Liver (tissue), 9 donors: ENCODE results near the gene TGFBR3. TPM values are rescaled to one million over a fixed set of nuclear protein-coding genes. Genes with fewer than 3 reads are reported as not detected.

Experiments
- DNase-seq: peaks from one replicate; pipeline ENCODE4 v3.0.0-alpha.2; 2017; ENCODE audit warnings: low spot score
- H3K27ac ChIP-seq, 2 donors: one replicate each; pipeline ENCODE4 v1.7.0; 2013; ENCODE audit warnings: inconsistent platforms in 2 of 2, low read length in 2 of 2, control low read depth in 1 of 2, low read depth in 1 of 2, mild to moderate bottlenecking in 1 of 2
- H3K27me3 ChIP-seq, 4 donors: one replicate each; pipeline versions ENCODE4 v1.6.1 to v1.7.0; 2013; ENCODE audit warnings: low read length in 3 of 4, inconsistent platforms in 1 of 4, mild to moderate bottlenecking in 1 of 4, moderate library complexity in 1 of 4; ENCODE audit not compliant: control insufficient read depth in 4 of 4, insufficient read depth in 4 of 4
- H3K36me3 ChIP-seq, 4 donors: one replicate each; pipeline versions ENCODE4 v1.6.1 to v1.7.0; 2013; ENCODE audit warnings: low read length in 3 of 4, mild to moderate bottlenecking in 3 of 4, low read depth in 1 of 4, moderate library complexity in 1 of 4; ENCODE audit not compliant: control insufficient read depth in 4 of 4, insufficient read depth in 3 of 4
- H3K4me1 ChIP-seq, 4 donors: one replicate each; pipeline versions ENCODE4 v1.6.1 to v1.7.0; 2013; ENCODE audit warnings: low read length in 3 of 4, mild to moderate bottlenecking in 3 of 4, moderate library complexity in 1 of 4; ENCODE audit not compliant: control insufficient read depth in 4 of 4, insufficient read depth in 4 of 4
- H3K4me3 ChIP-seq, 3 donors: one replicate each; pipeline versions ENCODE4 v1.6.1 to v1.7.0; 2013; ENCODE audit warnings: low read length in 3 of 3, control low read depth in 1 of 3, low read depth in 1 of 3, mild to moderate bottlenecking in 1 of 3
- H3K9ac ChIP-seq, 2 donors: one replicate each; pipeline ENCODE4 v1.7.0; 2013; ENCODE audit warnings: low read length in 2 of 2, mild to moderate bottlenecking in 2 of 2, moderate library complexity in 2 of 2, control low read depth in 1 of 2, low read depth in 1 of 2
- H3K9me3 ChIP-seq, 4 donors: one replicate each; pipeline versions ENCODE4 v1.6.1 to v1.7.0; 2013; ENCODE audit warnings: low read length in 3 of 4; ENCODE audit not compliant: control insufficient read depth in 4 of 4
- EGR1 ChIP-seq, 2 donors: IDR thresholded peaks; 2 replicates each; pipeline ENCODE4 v1.6.1; 2016 to 2018; ENCODE audit warnings: antibody characterized with exemption in 2 of 2, low read depth in 2 of 2
- FOXA1 ChIP-seq: IDR thresholded peaks from 2 replicates; pipeline ENCODE4 v1.6.1; 2016; ENCODE audit warnings: antibody characterized with exemption
- FOXA2 ChIP-seq: IDR thresholded peaks from 2 replicates; pipeline ENCODE4 v1.6.1; 2016; ENCODE audit warnings: antibody characterized with exemption
- HNF4A ChIP-seq, 2 donors: conservative IDR thresholded peaks; 2 replicates each; pipeline ENCODE4 v1.6.1; 2016; ENCODE audit warnings: antibody characterized with exemption in 2 of 2, mild to moderate bottlenecking in 2 of 2
- HNF4G ChIP-seq: IDR thresholded peaks from 2 replicates; pipeline ENCODE4 v1.6.1; 2016; ENCODE audit warnings: antibody characterized with exemption
- MAX ChIP-seq: IDR thresholded peaks from 2 replicates; pipeline ENCODE4 v1.6.1; 2016; ENCODE audit warnings: antibody characterized with exemption
- NR2F2 ChIP-seq: IDR thresholded peaks from 2 replicates; pipeline ENCODE4 v1.6.1; 2016; ENCODE audit warnings: antibody characterized with exemption
- RAD21 ChIP-seq, 2 donors: IDR thresholded peaks; 2 replicates each; pipeline ENCODE4 v1.6.1; 2016; ENCODE audit warnings: antibody characterized with exemption in 2 of 2, mild to moderate bottlenecking in 2 of 2
- SP1 ChIP-seq: IDR thresholded peaks from 2 replicates; pipeline ENCODE4 v1.6.1; 2018; ENCODE audit warnings: antibody characterized with exemption, mild to moderate bottlenecking
- TAF1 ChIP-seq: conservative IDR thresholded peaks from 2 replicates; pipeline ENCODE4 v1.6.1; 2016; ENCODE audit warnings: antibody characterized with exemption, mild to moderate bottlenecking
- YY1 ChIP-seq: IDR thresholded peaks from 2 replicates; pipeline ENCODE4 v1.6.1; 2016; ENCODE audit warnings: antibody characterized with exemption, mild to moderate bottlenecking
- WGBS: extraction: QIAGEN DNeasy Blood & Tissue Kit; methylation state at CpG from one replicate; pipeline ENCODE4 v1.1.7; 2013; 5-methylcytosine and 5-hydroxymethylcytosine counted together
- polyA plus RNA-seq, 2 donors: library from polyadenylated mRNA; stranded (reverse) in 1 of 2; unstranded in 1 of 2; fragments of 200-250 nt in 1 of 2; fragments of >200 nt in 1 of 2; fragmentation: Nextera tagmentation in 1 of 2; extraction: Ambion mirVana in 1 of 2; gene quantifications; one replicate each; pipeline versions ENCODE4 v1.2.1 to v1.2.3, GENCODE V29; 2013 to 2015
- total RNA-seq, 2 donors: library from RNA; depleted of rRNA; stranded (reverse); fragments of >200 nt; gene quantifications; one replicate each; pipeline ENCODE4 v1.2.3, GENCODE V29; 2014
- TF ChIP-seq, protein P1 (sequence below): fragments of 150-350 bp; IDR thresholded peaks from 2 replicates; pipeline ENCODE4 v1.5.1; 2017; ENCODE audit warnings: improper control_type of control experiment, low read depth, low read length; ENCODE audit not compliant: missing input control
- TF ChIP-seq, protein P2 (sequence below): IDR thresholded peaks from 2 replicates; pipeline ENCODE4 v1.6.1; 2016; ENCODE audit warnings: antibody characterized with exemption, mild to moderate bottlenecking
- TF ChIP-seq, protein P3 (sequence below): IDR thresholded peaks from 2 replicates; pipeline ENCODE4 v1.6.1; 2016; ENCODE audit warnings: antibody characterized with exemption
- TF ChIP-seq, protein P4 (sequence below): IDR thresholded peaks from 2 replicates; pipeline ENCODE4 v1.6.1; 2016; ENCODE audit warnings: antibody characterized with exemption
- donor health status: healthy.
- donor health status: healthy.
- donor health status: healthy.
- donor health status: healthy.
- donor health status: healthy.

TGFBR3 gene
- total and polyA plus RNA-seq, 4 donors = 6.1 to 19.3 (median 9.9) TPM

GRCh38 chr1:91814448-91814847, 71.5 kb downstream of the TGFBR3 start:
- TF ChIP-seq, protein P1, sequence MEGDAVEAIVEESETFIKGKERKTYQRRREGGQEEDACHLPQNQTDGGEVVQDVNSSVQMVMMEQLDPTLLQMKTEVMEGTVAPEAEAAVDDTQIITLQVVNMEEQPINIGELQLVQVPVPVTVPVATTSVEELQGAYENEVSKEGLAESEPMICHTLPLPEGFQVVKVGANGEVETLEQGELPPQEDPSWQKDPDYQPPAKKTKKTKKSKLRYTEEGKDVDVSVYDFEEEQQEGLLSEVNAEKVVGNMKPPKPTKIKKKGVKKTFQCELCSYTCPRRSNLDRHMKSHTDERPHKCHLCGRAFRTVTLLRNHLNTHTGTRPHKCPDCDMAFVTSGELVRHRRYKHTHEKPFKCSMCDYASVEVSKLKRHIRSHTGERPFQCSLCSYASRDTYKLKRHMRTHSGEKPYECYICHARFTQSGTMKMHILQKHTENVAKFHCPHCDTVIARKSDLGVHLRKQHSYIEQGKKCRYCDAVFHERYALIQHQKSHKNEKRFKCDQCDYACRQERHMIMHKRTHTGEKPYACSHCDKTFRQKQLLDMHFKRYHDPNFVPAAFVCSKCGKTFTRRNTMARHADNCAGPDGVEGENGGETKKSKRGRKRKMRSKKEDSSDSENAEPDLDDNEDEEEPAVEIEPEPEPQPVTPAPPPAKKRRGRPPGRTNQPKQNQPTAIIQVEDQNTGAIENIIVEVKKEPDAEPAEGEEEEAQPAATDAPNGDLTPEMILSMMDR = no peak
- TF ChIP-seq SP1 (no peak), RAD21 (IDR thresholded peaks at IDR 0.05) (no peak), YY1 (no peak), EGR1 (IDR thresholded peaks at IDR 0.05; ENCODE audit: low read depth in 2 of 2) (no peak), MAX (no peak), HNF4A (conservative IDR thresholded peaks at IDR 0.05) (no peak)
- TF ChIP-seq, protein P2, sequence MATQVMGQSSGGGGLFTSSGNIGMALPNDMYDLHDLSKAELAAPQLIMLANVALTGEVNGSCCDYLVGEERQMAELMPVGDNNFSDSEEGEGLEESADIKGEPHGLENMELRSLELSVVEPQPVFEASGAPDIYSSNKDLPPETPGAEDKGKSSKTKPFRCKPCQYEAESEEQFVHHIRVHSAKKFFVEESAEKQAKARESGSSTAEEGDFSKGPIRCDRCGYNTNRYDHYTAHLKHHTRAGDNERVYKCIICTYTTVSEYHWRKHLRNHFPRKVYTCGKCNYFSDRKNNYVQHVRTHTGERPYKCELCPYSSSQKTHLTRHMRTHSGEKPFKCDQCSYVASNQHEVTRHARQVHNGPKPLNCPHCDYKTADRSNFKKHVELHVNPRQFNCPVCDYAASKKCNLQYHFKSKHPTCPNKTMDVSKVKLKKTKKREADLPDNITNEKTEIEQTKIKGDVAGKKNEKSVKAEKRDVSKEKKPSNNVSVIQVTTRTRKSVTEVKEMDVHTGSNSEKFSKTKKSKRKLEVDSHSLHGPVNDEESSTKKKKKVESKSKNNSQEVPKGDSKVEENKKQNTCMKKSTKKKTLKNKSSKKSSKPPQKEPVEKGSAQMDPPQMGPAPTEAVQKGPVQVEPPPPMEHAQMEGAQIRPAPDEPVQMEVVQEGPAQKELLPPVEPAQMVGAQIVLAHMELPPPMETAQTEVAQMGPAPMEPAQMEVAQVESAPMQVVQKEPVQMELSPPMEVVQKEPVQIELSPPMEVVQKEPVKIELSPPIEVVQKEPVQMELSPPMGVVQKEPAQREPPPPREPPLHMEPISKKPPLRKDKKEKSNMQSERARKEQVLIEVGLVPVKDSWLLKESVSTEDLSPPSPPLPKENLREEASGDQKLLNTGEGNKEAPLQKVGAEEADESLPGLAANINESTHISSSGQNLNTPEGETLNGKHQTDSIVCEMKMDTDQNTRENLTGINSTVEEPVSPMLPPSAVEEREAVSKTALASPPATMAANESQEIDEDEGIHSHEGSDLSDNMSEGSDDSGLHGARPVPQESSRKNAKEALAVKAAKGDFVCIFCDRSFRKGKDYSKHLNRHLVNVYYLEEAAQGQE = no peak
- H3K9ac ChIP-seq = no peak overlapping the region
- WGBS = 85% methylated on average over 4 of the region's 4 CpGs
- H3K4me3 ChIP-seq = no peak overlapping the region
- peaks cover 11 to 31% (median 23%) of the 10 kb centered on the region in 4 donors for H3K4me1 ChIP-seq
- no peaks in the 10 kb centered on the region for H3K9me3 ChIP-seq
- no peaks in the 10 kb centered on the region for H3K36me3 ChIP-seq
- DNase-seq = no peak
- no peaks in the 10 kb centered on the region for H3K27me3 ChIP-seq
- H3K27ac ChIP-seq = no peak overlapping the region

DNA sequence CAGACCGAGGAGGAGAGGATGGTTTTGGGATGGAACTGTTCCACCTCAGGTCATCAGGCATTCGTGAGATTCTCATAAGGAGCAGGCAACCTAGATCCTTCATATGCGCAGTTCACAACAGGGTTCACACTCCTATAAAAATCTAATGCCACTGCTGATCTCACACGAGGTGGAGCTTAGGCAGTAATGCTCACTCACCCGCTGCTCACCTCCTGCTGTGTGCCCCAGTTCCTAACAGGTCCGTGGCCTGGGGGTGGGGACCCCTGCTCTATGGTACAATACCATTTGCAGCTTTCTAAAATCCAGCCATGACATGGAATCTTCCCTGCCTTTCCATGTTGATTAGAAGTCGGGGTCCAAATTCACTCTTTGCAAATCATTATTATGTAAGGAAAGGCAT, 72.1 kb downstream of the TGFBR3 start:
- no peak overlapping the region for H3K27ac ChIP-seq
- no peak for DNase-seq
- no peaks in the 10 kb centered on the region for H3K36me3 ChIP-seq
- H3K4me3 ChIP-seq = no peak overlapping the region
- TF ChIP-seq YY1 (no peak), RAD21 (IDR thresholded peaks at IDR 0.05) (no peak), MAX (no peak), EGR1 (IDR thresholded peaks at IDR 0.05; ENCODE audit: low read depth in 2 of 2) (no peak), FOXA2 (no peak), NR2F2 (no peak), TAF1 (no peak), FOXA1 (no peak), HNF4G (no peak)
- TF ChIP-seq, protein P3, sequence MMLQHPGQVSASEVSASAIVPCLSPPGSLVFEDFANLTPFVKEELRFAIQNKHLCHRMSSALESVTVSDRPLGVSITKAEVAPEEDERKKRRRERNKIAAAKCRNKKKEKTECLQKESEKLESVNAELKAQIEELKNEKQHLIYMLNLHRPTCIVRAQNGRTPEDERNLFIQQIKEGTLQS = no peak
- TF ChIP-seq, protein P1 = no peak
- TF ChIP-seq, protein P4, sequence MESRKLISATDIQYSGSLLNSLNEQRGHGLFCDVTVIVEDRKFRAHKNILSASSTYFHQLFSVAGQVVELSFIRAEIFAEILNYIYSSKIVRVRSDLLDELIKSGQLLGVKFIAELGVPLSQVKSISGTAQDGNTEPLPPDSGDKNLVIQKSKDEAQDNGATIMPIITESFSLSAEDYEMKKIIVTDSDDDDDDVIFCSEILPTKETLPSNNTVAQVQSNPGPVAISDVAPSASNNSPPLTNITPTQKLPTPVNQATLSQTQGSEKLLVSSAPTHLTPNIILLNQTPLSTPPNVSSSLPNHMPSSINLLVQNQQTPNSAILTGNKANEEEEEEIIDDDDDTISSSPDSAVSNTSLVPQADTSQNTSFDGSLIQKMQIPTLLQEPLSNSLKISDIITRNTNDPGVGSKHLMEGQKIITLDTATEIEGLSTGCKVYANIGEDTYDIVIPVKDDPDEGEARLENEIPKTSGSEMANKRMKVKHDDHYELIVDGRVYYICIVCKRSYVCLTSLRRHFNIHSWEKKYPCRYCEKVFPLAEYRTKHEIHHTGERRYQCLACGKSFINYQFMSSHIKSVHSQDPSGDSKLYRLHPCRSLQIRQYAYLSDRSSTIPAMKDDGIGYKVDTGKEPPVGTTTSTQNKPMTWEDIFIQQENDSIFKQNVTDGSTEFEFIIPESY = no peak
- TF ChIP-seq, protein P2 = no peak
- H3K27me3 ChIP-seq = no peaks in the 10 kb centered on the region
- no peak overlapping the region for H3K9ac ChIP-seq
- WGBS = 90% methylated on average over 7 of the region's 7 CpGs
- no peaks in the 10 kb centered on the region for H3K9me3 ChIP-seq
- H3K4me1 ChIP-seq = peaks cover 8 to 30% (median 23%) of the 10 kb centered on the region in 4 donors
